SHP77 treated with DMSO at 0.1 percent for 48 hours (cell line): Measurements from ENCODE around the gene MAOA.
"Not testable (repeated sequence)": the region's sequence is repeated elsewhere in the genome, so short reads cannot be mapped to it uniquely, and the experiment has no call there.

ENCODE experiments used
- DNase-seq: peaks from one replicate; lab custom pipeline; 2025; lab: John Stamatoyannopoulos, UW

Gene MAOA

GRCh38 chrX:43718081-43718480 is 62.0 kb downstream of the MAOA start:
- DNase-seq: no peak

- DNase-seq: no peak
These were observed 62.4 kb downstream of the MAOA start for GRCh38 chrX:43718546-43718945.

GRCh38 chrX:43718956-43719355 is 62.9 kb downstream of the MAOA start:
- DNase-seq: no peak

- DNase-seq: no peak
These were observed 64.0 kb downstream of the MAOA start for GRCh38 chrX:43720082-43720481.

GRCh38 chrX:43720961-43721360 is 64.9 kb downstream of the MAOA start:
- no peak for DNase-seq

GRCh38 chrX:43725227-43725626 is 69.1 kb downstream of the MAOA start:
- not testable (repeated sequence) for DNase-seq

GRCh38 chrX:43727254-43727653 is 71.2 kb downstream of the MAOA start:
- not testable (repeated sequence) for DNase-seq

GRCh38 chrX:43728002-43728401 is 71.9 kb downstream of the MAOA start:
- no peak for DNase-seq

- no peak for DNase-seq
These were observed 72.9 kb downstream of the MAOA start for GRCh38 chrX:43728966-43729365.

GRCh38 chrX:43731086-43731485 is 75.0 kb downstream of the MAOA start:
- DNase-seq: no peak

GRCh38 chrX:43733699-43734098 is 77.6 kb downstream of the MAOA start:
- no peak for DNase-seq

- no peak for DNase-seq
These were observed 78.3 kb downstream of the MAOA start for GRCh38 chrX:43734444-43734843.

GRCh38 chrX:43735534-43735933 is 79.4 kb downstream of the MAOA start:
- DNase-seq: no peak

- DNase-seq: no peak
These were observed 79.9 kb downstream of the MAOA start for GRCh38 chrX:43735957-43736356.

- DNase-seq: no peak
These were observed 85.9 kb downstream of the MAOA start for GRCh38 chrX:43741843-43742573.

GRCh38 chrX:43743100-43743822 is 87.2 kb downstream of the MAOA start:
- DNase-seq: no peak

- no peak for DNase-seq
These were observed 88.2 kb downstream of the MAOA start for GRCh38 chrX:43744284-43744683.

- DNase-seq: no peak
These were observed 90.0 kb downstream of the MAOA start for GRCh38 chrX:43745938-43746721.

GRCh38 chrX:43747476-43747875 is 91.4 kb downstream of the MAOA start:
- no peak for DNase-seq

- peak; percentile 25 for DNase-seq
These were observed 94.2 kb downstream of the MAOA start for GRCh38 chrX:43750248-43750676.

GRCh38 chrX:43753637-43754036 is 97.5 kb downstream of the MAOA start:
- DNase-seq: no peak

- no peak for DNase-seq
These were observed 100.0 kb downstream of the MAOA start for GRCh38 chrX:43756076-43756475.

GRCh38 chrX:43758044-43758443 is 101.9 kb downstream of the MAOA start:
- no peak for DNase-seq
